ENCODE data around the gene ZDHHC14. TPM values are rescaled to one million over a fixed set of nuclear protein-coding genes. Genes with fewer than 3 reads are reported as not detected.

ZDHHC14 gene
- total and polyA plus RNA-seq, 2 experiments from 2014 or later, result 3.0 to 7.4 TPM

DNA sequence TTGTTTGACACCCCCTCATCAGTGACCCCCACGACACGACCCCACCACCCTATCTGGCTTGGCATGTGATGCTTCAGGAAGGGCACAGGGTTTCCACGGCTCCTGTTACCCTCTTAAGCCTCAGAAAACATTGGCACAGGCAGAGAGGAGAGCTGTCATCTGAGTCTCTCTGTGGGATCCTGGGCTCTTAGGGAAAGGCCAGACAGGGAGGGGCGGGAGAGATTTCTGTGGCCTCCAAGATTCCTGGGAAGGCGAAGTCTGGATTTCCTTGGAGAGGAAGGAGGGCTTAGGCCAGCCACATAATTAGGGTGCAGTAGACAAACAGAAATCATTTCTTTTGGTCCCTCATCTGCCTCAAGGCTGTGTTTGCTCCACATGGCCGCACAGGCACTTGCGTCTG, 250.4 kb downstream of the ZDHHC14 start (continued):
- TF ChIP-seq ZNF331 (CRISPR knock-in tag; IDR thresholded peaks at IDR 0.05; ENCODE audit: low read depth), result no peak
- TF ChIP-seq ZNF114 (CRISPR knock-in tag; IDR thresholded peaks at IDR 0.05), result no peak
- TF ChIP-seq EZH2 (IDR thresholded peaks at IDR 0.05; ENCODE audit: low read depth, unreplicated experiment), result no peak

DNA sequence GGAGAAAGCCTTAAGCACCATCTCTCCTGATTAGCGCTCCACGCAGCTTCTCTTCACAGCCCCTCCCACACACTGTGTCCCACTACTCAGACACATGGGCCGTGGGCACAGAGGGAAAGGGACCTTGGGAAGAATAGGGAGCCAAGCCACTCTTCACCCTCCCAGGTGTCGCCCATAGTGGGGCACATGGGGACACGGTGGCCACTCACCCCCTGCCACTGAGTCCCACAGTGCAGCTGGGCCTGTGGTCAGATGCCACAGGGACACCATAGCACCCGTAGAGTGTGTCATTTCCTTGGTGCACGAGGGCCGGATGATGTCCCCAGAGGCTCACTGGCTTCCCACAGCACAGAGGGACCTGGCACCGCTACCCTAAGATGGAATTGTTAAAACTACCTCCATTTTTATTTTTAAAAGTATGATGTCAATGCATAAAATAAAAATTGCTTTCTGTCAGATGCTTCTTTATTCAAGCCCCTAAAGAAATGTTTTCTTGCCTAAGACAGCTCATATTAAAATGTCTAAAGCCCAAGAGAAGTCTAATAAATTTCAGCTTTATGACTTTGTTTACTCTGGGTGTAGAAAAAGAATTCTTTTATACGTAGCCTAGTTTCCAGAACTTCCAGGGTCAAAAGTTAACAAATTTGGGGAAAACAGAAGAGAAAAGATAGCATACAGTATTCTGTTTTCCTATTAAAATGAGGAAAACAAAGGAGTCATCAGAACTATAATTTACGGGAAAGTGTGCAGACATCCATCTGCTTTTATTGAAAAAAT, 251.0 kb downstream of the ZDHHC14 start:
- Mint-ChIP-seq H3K4me3 (no peak overlapping the region), H3K27me3 (ENCODE audit: insufficient read depth, low read depth, poor library complexity) (peaks cover 8% of the 10 kb centered on the region), H3K9me3 (no peaks in the 10 kb centered on the region), H3K27ac (no peak overlapping the region), H3K4me1 (peaks cover 22% of the 10 kb centered on the region), H3K36me3 (ENCODE audit: low read depth) (no peaks in the 10 kb centered on the region)
- H3K4me3 ChIP-seq, result no peak overlapping the region
- no peak overlapping the region for H3K4me2 ChIP-seq
- H3F3A ChIP-seq (replicated peaks; ENCODE audit: low read depth), result 0 out of 2 replicates have a peak, but pooled peaks cover 3% of the 10 kb centered on the region
- H3K4me1 ChIP-seq (ENCODE audit: insufficient read depth), result peaks cover 14% of the 10 kb centered on the region
- H3K36me3 ChIP-seq (ENCODE audit: insufficient read depth), result no peaks in the 10 kb centered on the region
- DNase-seq (ENCODE audit: low spot score), result no peak
- ATAC-seq, result no peak
- no peaks in the 10 kb centered on the region for H3K27me3 ChIP-seq (ENCODE audit: insufficient read depth)
- no peaks in the 10 kb centered on the region for H3K9me2 ChIP-seq (ENCODE audit: insufficient read depth)
- no peak overlapping the region for H3K27ac ChIP-seq (ENCODE audit: low read depth)
- H3K79me2 ChIP-seq (replicated peaks; ENCODE audit: insufficient read depth), result no peaks in the 10 kb centered on the region
- H4K20me1 ChIP-seq (replicated peaks; ENCODE audit: insufficient read depth), result no peaks in the 10 kb centered on the region
- no peak overlapping the region for H2AFZ ChIP-seq
- TF ChIP-seq JUNB (IDR thresholded peaks at IDR 0.05; ENCODE audit: unreplicated experiment), result no peak
- no peak for TF ChIP-seq NANOG (IDR thresholded peaks at IDR 0.05; ENCODE audit: borderline replicate concordance)
- no peak for TF ChIP-seq REST (IDR thresholded peaks at IDR 0.05; ENCODE audit: unreplicated experiment)
- no peak for TF ChIP-seq ZNF331 (CRISPR knock-in tag; IDR thresholded peaks at IDR 0.05; ENCODE audit: low read depth)
- TF ChIP-seq, protein P1, sequence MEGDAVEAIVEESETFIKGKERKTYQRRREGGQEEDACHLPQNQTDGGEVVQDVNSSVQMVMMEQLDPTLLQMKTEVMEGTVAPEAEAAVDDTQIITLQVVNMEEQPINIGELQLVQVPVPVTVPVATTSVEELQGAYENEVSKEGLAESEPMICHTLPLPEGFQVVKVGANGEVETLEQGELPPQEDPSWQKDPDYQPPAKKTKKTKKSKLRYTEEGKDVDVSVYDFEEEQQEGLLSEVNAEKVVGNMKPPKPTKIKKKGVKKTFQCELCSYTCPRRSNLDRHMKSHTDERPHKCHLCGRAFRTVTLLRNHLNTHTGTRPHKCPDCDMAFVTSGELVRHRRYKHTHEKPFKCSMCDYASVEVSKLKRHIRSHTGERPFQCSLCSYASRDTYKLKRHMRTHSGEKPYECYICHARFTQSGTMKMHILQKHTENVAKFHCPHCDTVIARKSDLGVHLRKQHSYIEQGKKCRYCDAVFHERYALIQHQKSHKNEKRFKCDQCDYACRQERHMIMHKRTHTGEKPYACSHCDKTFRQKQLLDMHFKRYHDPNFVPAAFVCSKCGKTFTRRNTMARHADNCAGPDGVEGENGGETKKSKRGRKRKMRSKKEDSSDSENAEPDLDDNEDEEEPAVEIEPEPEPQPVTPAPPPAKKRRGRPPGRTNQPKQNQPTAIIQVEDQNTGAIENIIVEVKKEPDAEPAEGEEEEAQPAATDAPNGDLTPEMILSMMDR (conservative IDR thresholded peaks at IDR 0.05; ENCODE audit: low read depth in 2 of 2), result no peak
- no peak for TF ChIP-seq CREB1 (CRISPR knock-in tag; IDR thresholded peaks at IDR 0.05; ENCODE audit: low read depth)
- TF ChIP-seq ZNF462 (CRISPR knock-in tag; IDR thresholded peaks at IDR 0.05), result no peak
- TF ChIP-seq EZH2 (IDR thresholded peaks at IDR 0.05; ENCODE audit: low read depth, unreplicated experiment), result no peak
- no peak for TF ChIP-seq ZNF114 (CRISPR knock-in tag; IDR thresholded peaks at IDR 0.05)
- no peak for TF ChIP-seq POLR2AphosphoS5 (IDR thresholded peaks at IDR 0.05; ENCODE audit: low read depth)
- TF ChIP-seq EZH2phosphoT487 (IDR thresholded peaks at IDR 0.05; ENCODE audit: unreplicated experiment), result no peak
